ENCODE data around the gene ANKS6.

DNA sequence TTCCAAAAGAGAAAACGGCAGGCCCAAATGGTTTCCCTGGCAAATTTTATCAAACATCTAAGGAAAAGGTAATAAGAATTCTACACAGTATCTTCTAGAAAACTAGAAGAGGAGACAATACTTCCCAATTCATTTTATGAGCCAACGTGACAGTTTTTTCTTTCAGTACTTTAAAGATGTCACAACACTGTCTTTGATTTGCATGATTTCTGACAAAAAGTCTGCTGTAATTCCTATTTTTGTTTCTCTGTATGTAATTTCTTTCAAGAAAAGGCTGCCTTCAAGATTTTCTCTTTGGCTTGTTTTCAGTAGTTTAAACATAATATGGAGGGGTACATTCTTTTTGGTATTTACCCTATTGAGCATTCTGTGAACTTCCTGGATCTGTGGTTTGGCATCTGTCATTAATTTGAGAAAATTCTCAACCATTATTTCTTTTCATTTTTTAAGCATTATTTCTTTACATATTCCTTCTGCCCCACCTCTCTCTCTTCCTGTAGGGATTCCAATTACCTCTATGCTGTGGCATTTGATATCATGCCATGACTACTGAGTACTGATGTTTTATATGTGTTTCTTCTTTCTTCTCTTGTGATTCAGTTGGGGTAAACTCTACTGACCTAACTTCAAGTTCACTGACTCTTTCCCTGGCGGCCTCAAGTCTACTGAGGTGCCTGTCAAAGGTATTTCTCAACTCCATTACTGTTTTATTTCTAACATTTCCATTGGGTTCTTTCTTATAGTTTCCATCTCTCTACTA, 32.2 kb downstream of the ANKS6 start:
- TF ChIP-seq, protein P1, sequence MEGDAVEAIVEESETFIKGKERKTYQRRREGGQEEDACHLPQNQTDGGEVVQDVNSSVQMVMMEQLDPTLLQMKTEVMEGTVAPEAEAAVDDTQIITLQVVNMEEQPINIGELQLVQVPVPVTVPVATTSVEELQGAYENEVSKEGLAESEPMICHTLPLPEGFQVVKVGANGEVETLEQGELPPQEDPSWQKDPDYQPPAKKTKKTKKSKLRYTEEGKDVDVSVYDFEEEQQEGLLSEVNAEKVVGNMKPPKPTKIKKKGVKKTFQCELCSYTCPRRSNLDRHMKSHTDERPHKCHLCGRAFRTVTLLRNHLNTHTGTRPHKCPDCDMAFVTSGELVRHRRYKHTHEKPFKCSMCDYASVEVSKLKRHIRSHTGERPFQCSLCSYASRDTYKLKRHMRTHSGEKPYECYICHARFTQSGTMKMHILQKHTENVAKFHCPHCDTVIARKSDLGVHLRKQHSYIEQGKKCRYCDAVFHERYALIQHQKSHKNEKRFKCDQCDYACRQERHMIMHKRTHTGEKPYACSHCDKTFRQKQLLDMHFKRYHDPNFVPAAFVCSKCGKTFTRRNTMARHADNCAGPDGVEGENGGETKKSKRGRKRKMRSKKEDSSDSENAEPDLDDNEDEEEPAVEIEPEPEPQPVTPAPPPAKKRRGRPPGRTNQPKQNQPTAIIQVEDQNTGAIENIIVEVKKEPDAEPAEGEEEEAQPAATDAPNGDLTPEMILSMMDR (conservative IDR thresholded peaks at IDR 0.05; ENCODE audit: low read length), result no peak
- TF ChIP-seq EZH2phosphoT487 (IDR thresholded peaks at IDR 0.05; ENCODE audit: borderline replicate concordance), result no peak

All from Loucy (cell line).